ENCODE data around the gene CBX4. TPM values are rescaled to one million over a fixed set of nuclear protein-coding genes. Genes with fewer than 3 reads are reported as not detected.

Gene CBX4
- total RNA-seq, 1 donor from 2014 or later, result 38.7 TPM

GRCh38 chr17:79861413-79862216 is 22.4 kb upstream of the CBX4 start:
- intact Hi-C loops (cut with micrococcal nuclease), result no loop called here

- intact Hi-C loops (cut with micrococcal nuclease), result no loop called here
Observed at GRCh38 chr17:79859676-79860615, 20.7 kb upstream of the CBX4 start.

- intact Hi-C loops (cut with micrococcal nuclease), result no loop called here
Observed at GRCh38 chr17:79857095-79857494, 17.9 kb upstream of the CBX4 start.

GRCh38 chr17:79855331-79856124 is 16.3 kb upstream of the CBX4 start:
- intact Hi-C loops (cut with micrococcal nuclease), result no loop called here

GRCh38 chr17:79854080-79855060 is 15.1 kb upstream of the CBX4 start:
- intact Hi-C loops (cut with micrococcal nuclease), result loop anchor here (5.0 kb wide), 1 partner anchor 68 kb away; no protein-coding TSS in a partner anchor

GRCh38 chr17:79853168-79853567 is 13.9 kb upstream of the CBX4 start:
- intact Hi-C loops (cut with micrococcal nuclease), result loop anchor here (5.0 kb wide), 1 partner anchor 69 kb away; no protein-coding TSS in a partner anchor

GRCh38 chr17:79852748-79853147 is 13.5 kb upstream of the CBX4 start:
- intact Hi-C loops (cut with micrococcal nuclease), result loop anchor here (5.0 kb wide), 1 partner anchor 70 kb away; no protein-coding TSS in a partner anchor

GRCh38 chr17:79851461-79851817 is 12.2 kb upstream of the CBX4 start:
- intact Hi-C loops (cut with micrococcal nuclease), result loop anchor here (5.0 kb wide), 1 partner anchor 71 kb away; no protein-coding TSS in a partner anchor

- intact Hi-C loops (cut with micrococcal nuclease), result loop anchor here (5.0 kb wide), 1 partner anchor 71 kb away; no protein-coding TSS in a partner anchor
Observed at GRCh38 chr17:79850571-79851460, 11.6 kb upstream of the CBX4 start.

- intact Hi-C loops (cut with micrococcal nuclease), result loop anchor here (5.0 kb wide), 1 partner anchor 72 kb away; no protein-coding TSS in a partner anchor
Observed at GRCh38 chr17:79849953-79850352, 10.7 kb upstream of the CBX4 start.

- intact Hi-C loops (cut with micrococcal nuclease), result no loop called here
Observed at GRCh38 chr17:79848370-79848766, 9.1 kb upstream of the CBX4 start.

GRCh38 chr17:79847698-79848369 is 8.6 kb upstream of the CBX4 start:
- intact Hi-C loops (cut with micrococcal nuclease), result no loop called here

- intact Hi-C loops (cut with micrococcal nuclease), result no loop called here
Observed at GRCh38 chr17:79845601-79845949, 6.3 kb upstream of the CBX4 start.

GRCh38 chr17:79844869-79845600 is 5.8 kb upstream of the CBX4 start:
- intact Hi-C loops (cut with micrococcal nuclease), result no loop called here

GRCh38 chr17:79843816-79844800 is 4.9 kb upstream of the CBX4 start:
- intact Hi-C loops (cut with micrococcal nuclease), result no loop called here

- intact Hi-C loops (cut with micrococcal nuclease), result no loop called here
Observed at GRCh38 chr17:79843474-79843815, 4.2 kb upstream of the CBX4 start.
